Suprapubic skin (tissue), 4 donors: ENCODE measurements around the gene MAPRE2.

Source experiments
- POLR2A ChIP-seq, 2 donors: fragments of 450-650 bp; IDR thresholded peaks; one replicate each; pipeline ENCODE4 v1.6.1; 2017; ENCODE audit warnings: antibody characterized with exemption in 2 of 2, mild to moderate bottlenecking in 2 of 2, moderate library complexity in 2 of 2
- POLR2AphosphoS5 ChIP-seq, 3 donors: sonication (generic); formaldehyde crosslinking; IDR thresholded peaks; one replicate each; pipeline ENCODE4 v1.6.1; 2017; ENCODE audit warnings: antibody characterized with exemption in 3 of 3
- TF ChIP-seq, protein P1 (sequence below), 2 donors: fragments of 200-600 bp in 1 of 2; fragments of 450-650 bp in 1 of 2; sonication (generic) in 1 of 2; IDR thresholded peaks; one replicate each; pipeline ENCODE4 v1.5.1; 2016 to 2019; ENCODE audit warnings: antibody characterized with exemption in 2 of 2, mild to moderate bottlenecking in 1 of 2, moderate library complexity in 1 of 2

DNA sequence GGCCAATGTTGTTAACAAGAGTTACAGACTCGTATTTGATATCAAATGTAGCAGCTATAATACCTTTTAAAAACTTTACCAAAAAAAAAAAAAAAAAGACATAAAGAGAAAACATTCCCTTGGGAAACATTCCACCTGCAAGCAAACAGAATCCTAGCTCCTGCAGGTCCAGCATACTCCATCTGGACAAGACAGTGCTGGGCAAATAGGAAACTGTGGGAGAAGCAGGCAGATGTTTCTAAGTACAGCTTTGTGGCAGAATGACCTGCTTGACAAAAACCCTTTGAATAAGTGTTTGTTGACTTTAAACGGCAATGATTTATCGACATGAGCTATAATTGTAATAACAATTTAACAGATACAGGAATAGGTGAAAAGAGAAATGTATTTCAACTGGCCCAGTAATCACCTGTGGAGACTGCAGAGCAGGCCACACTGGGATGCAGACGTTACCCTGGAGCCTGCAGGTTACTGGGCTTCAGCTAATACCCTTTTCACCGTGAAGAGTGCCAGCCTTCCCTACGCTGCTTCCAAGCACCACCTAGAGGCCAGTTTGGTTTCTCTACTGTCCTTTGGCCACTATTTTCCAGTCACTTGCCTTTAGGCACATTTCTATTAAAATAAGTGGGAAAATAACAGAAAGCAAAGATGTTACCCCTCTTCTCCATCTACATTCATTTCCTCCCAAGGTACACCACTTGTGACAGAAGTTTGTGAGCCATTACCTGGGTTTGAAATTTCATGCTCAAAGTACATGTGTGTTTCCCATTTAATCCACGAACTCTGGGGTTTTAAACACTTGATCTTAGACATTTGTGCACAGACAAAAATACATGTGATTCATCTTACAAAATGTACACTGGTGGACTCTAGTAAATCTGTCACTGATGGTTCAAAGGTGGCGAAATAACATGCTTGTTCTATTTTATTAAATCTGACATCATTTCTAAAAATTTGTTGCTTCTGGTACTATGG, 102.7 kb downstream of the MAPRE2 start:
- TF ChIP-seq POLR2AphosphoS5 (IDR thresholded peaks at IDR 0.05) (no peak), POLR2A (IDR thresholded peaks at IDR 0.05) (no peak)
- TF ChIP-seq, protein P1, sequence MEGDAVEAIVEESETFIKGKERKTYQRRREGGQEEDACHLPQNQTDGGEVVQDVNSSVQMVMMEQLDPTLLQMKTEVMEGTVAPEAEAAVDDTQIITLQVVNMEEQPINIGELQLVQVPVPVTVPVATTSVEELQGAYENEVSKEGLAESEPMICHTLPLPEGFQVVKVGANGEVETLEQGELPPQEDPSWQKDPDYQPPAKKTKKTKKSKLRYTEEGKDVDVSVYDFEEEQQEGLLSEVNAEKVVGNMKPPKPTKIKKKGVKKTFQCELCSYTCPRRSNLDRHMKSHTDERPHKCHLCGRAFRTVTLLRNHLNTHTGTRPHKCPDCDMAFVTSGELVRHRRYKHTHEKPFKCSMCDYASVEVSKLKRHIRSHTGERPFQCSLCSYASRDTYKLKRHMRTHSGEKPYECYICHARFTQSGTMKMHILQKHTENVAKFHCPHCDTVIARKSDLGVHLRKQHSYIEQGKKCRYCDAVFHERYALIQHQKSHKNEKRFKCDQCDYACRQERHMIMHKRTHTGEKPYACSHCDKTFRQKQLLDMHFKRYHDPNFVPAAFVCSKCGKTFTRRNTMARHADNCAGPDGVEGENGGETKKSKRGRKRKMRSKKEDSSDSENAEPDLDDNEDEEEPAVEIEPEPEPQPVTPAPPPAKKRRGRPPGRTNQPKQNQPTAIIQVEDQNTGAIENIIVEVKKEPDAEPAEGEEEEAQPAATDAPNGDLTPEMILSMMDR (IDR thresholded peaks at IDR 0.05) = peak; percentile 49 to 55
